DND-41 (cell line): Measurements from ENCODE around the gene PTK6.

Source experiments
- CTCF ChIP-seq: IDR thresholded peaks from 2 replicates; pipeline ENCODE4 v1.5.1; 2012; ENCODE audit warnings: borderline replicate concordance, low read length, moderate library complexity, mild to moderate bottlenecking; ENCODE audit not compliant: poor library complexity, severe bottlenecking; ENCODE audit errors: extremely low read depth
- EZH2 ChIP-seq: IDR thresholded peaks from 3 replicates; pipeline ENCODE4 v1.6.1; 2012; ENCODE audit warnings: borderline replicate concordance, low read depth, mild to moderate bottlenecking, moderate library complexity, low read length, inconsistent platforms; ENCODE audit not compliant: severe bottlenecking

- no peak for TF ChIP-seq CTCF
- no peak for TF ChIP-seq EZH2
Measured at GRCh38 chr20:63568986-63569949, 32.1 kb upstream of the PTK6 start.
